Right renal cortex interstitium (tissue), 3 donors: ENCODE measurements around the gene DNAJB8. TPM values are rescaled to one million over a fixed set of nuclear protein-coding genes. Genes with fewer than 3 reads are reported as not detected.

Experiments
- DNase-seq, 3 donors: peaks; one replicate each; pipeline ENCODE4 v3.0.0-alpha.2; 2013; ENCODE audit warnings: low read depth in 3 of 3, low spot score in 2 of 3
- polyA plus RNA-seq, 3 donors: library from polyadenylated mRNA; unstranded; fragments of 120-200 nt; gene quantifications; one replicate each; pipeline ENCODE4 v1.2.1, GENCODE V29; 2013; ENCODE audit not compliant: insufficient read length in 3 of 3

Gene DNAJB8
- polyA plus RNA-seq, 3 donors: not detected

DNA sequence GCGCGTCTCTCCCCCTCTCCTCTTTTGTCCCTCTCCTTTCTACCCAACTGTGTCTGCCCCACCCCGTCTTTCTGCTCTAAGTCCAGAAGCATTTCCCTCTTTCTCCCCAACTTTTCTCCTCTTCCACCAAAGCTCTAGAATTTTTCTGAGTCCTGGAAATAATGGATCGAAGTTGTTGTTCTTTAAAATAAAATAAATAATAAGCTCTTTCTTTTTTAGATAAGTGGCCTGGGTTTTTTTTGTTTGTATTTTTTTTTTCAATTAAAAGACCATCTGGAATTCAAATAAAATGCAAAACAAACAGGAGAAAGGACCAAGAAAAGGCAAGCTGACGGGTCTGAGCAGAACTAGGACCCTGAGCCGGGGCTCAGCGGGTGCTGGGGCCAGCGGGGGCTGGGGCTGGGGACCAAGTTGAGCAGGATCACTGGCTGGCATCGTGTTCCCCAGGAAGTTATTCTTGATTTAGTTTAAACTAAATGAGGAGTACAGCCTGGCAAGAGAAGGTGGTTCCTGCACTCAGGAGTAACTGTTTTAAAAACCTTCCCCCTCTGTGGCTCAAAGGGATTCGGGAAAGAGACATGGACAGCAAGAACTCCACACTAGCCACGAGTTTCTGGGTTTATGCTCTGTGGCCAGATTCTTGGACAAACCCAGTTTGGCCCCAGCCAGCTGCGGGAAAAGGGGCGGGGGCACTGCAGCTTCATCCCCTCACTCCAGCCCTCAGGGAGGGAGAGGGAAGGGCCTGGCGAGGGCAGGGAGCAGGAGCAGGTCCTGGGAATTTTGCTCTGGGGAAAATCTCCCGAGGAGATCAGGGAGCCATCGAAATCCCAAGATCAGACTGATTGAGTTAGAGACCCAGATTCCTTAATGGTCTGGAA lies 18.0 kb upstream of the DNAJB8 start:
- DNase-seq: no peak

GRCh38 chr3:128483657-128484403 lies 17.1 kb upstream of the DNAJB8 start:
- DNase-seq: no peak

- DNase-seq: no peak
Measured at GRCh38 chr3:128482666-128483656, 16.3 kb upstream of the DNAJB8 start.

DNA sequence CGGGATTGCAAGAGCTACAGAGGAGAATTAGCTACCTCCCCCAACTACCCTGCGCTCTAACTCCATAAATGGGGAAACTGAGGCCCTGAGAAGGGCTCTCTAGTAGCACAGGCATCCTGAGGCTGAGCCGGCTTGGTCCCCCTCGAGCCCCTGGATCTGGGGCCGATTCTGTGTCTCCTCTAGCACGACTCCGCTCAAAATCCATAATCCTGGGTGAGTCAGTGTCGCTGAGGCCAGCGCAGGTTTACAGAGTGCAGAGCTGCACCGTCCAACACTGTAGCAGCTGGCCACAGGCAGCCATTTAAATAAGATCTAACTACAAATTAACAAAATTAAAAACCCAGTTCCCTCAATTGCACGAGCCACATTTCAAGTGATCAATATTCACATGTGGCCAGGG lies 15.5 kb upstream of the DNAJB8 start:
- DNase-seq: no peak

- no peak for DNase-seq
Measured at GRCh38 chr3:128481438-128481942, 14.8 kb upstream of the DNAJB8 start.

GRCh38 chr3:128480717-128481437 lies 14.2 kb upstream of the DNAJB8 start:
- DNase-seq: no peak

GRCh38 chr3:128480278-128480677 lies 13.6 kb upstream of the DNAJB8 start:
- no peak for DNase-seq

DNA sequence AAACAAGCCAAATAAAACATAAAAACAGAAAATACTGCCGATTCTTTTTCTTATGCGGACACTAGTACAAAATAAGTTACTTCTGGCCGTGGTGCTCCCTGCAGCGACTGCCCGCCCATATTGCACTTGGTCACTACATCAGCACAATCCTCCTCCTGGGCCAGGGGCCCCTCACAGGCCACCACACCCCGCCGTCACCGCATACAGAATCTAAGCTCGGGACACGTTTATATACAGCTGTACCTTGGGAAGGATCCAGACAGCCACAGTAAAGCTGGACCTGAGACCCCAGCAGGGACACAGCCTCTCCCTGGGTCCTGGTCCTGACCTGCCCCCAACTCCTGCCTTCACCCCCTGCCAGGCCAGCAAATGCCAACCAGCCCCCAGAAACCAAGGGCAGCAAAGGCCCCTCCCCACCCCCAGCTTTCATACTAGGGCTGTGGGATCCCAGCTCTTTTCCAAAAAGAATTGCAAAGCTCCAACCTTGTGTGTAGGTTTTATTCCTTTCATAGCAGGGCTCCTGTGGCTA lies 12.9 kb upstream of the DNAJB8 start:
- no peak for DNase-seq

DNA sequence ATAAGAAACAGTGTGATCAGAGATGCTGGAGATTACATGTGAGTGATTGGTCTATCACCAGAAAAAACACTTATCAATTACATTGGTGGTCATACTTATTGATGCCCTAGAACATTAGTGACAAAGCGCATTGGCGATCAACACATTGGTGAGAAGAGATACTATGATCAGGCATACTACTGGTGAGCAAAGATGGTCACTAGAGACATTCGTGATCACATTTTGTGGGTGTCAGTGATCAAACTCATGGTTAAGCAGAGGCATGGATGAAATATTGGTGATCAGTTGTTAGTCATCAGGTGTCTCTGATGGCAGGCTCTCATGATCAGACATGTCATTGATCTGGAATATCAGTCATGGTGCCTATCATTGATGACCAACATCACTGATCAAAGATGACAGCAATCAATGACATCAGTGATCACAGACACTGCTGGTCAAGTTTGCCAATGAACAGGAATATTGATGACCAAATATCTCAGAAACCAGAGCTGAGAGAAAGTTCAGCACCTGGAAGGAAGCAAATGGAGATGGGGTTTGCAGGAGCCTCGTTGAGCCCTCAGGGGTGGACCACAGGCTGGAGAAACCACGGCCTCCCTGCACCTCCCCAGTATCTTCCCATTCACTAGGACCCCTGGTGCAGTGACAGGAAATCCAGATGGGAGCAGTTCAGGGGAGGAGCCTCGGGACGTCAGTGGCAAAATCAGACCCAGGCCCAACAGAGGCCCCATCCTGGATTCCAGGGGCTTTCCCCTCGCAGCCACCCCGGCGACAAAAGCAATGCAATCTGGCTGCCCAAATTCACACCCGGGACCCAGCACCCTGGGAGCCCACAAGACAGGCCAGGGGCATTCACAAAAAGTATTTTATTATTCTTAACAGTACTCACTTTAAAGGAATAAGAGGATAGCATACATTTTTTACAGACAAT lies 12.2 kb upstream of the DNAJB8 start:
- DNase-seq: no peak

GRCh38 chr3:128476659-128477058 lies 10.0 kb upstream of the DNAJB8 start:
- no peak for DNase-seq

DNA sequence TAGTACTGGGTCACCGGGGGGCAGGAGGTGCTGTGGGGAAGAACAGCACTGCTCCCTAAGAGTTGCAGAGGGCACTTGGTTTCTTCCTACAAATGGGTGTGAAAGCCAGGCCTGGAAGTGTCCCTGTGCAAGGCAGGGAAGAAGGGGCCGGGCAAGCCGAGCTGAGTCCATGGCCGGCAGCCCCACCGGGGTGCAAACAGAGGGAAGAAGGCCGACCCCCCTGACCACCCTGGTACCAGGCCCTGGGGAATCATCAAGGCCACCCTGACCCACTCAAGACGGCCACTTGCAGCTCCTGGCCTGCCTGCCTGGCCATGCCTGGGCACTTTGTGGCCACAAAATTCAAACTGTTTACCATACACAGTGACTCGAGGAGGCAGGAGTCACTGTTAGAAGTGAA lies 8.7 kb upstream of the DNAJB8 start:
- no peak for DNase-seq

GRCh38 chr3:128473737-128474136 lies 7.0 kb upstream of the DNAJB8 start:
- DNase-seq: no peak

DNA sequence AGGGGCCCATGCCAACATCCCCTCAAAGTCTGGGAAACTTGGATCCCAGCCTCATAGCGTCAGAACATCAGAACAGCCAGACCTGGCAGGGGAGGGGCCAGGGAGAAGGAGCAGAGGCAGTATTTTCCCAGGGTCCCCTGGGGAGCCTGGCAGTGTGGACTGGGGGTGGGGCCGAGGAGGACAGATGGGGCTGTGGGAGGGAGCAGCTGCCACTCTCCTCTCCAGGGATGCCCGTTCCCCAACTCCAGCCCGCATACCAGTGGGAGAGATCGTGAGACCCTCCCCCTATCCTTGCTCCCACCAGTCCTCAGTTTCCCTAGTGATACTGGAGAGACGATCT lies 6.5 kb upstream of the DNAJB8 start:
- DNase-seq: no peak

DNA sequence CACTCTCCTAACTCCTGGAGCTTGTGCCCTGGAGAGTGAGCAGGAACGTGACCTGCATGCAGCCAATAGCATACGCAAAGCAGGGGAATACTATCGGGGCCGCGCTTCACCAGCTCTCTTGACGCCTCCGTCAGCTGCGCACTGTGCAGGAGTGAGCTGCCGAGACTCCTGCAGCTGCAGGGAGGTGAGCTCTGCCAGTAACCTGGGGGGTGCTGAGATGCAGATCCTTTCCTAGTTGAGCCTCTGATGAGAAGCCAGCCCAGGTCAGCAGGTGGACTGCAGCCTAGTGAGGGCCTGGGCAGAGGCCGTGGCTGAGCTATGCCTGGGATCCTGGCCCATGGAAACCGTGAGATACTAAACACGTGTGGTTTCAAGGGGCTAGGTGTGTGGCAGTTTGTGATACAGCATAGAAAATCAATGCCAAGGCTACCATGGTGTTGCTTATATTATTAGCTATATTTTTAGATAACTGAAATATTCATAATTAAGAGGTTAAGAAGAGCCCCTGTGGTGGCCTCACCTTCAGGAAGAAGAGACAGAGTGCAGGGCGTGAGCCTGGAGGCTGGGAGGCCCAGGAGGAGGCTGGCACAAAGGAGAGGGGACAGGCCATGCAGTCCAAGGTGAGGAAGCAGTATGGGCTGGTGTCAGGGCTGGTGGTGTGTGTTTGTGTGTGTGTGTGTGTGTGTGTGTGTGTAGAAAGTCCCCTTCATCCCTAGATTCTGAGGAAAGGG lies 5.9 kb upstream of the DNAJB8 start:
- no peak for DNase-seq

DNA sequence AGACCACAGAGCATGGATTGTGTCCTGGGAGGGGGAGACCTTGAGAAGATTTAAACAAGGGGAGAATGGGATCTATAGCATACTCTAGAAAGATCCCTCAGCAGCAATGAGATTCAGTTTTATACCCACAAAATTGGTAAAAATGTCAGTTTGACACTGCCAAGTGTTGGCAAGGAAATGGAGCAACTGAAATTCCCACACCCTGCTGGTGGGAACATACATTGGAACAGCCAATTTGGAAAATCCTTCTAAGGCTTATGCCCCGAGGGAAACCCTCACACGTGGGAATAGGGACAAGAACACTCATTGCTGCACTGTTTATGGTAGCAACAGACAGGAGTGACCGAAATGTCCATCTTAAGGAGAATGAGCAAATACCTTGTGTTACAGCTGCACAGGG lies 5.0 kb upstream of the DNAJB8 start:
- DNase-seq: no peak

GRCh38 chr3:128471110-128471509 lies 4.4 kb upstream of the DNAJB8 start:
- DNase-seq: no peak

DNA sequence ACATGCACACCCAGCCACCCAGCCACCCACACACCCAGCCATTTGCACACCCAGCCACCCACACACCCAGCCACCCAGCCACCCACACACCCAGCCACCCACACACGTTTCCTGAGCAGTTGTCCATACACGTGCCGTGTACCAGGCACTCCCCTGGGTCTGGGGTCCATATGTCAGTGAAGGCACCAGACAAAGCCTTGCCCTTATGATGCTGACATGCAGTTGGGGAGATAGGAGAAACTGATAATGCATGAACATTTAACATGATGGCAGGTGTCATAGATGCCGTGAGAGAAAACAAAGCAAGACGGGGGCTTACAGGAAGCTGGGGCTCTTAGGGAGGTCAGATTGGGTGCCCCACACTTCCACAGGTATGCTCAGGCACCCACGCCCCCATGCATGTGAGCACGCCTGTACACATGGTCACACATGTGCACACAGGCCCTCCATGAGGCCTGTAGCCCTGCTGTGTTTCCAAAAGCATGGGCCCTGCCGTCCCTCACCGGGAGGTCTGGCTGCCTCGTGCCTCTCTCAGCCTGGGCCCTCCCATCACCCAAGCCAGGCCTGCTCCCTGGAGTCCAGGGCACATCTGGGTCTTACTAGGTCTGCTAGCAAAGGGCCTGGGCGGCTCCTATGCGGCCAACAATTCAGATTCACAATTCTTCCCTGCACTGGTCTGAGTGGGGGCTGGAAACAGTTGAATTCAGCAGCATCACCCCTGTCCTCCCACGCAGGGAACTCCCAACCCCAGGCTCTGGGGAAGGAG lies 3.6 kb upstream of the DNAJB8 start:
- no peak for DNase-seq
